KMS-11 (cell line): ENCODE data around the gene CASTOR1.

Source experiments
- H2AFZ ChIP-seq: fragments of 200-600 bp; sonication (generic); 2 replicates; pipeline ENCODE4 v1.6.1; 2016; ENCODE audit warnings: antibody characterized with exemption, mixed run types, low read depth
- H3K27ac ChIP-seq: fragments of 200-600 bp; sonication (generic); 2 replicates; pipeline ENCODE4 v1.6.1; 2016; ENCODE audit warnings: mild to moderate bottlenecking, mixed run types
- H3K27me3 ChIP-seq: fragments of 200-600 bp; sonication (generic); 2 replicates; pipeline ENCODE4 v1.6.1; 2017; ENCODE audit warnings: mild to moderate bottlenecking, low read depth, mixed run types, moderate library complexity; ENCODE audit not compliant: insufficient read depth
- H3K36me3 ChIP-seq: fragments of 200-600 bp; sonication (generic); 2 replicates; pipeline ENCODE4 v1.6.1; 2017; ENCODE audit warnings: mild to moderate bottlenecking, mixed run types; ENCODE audit not compliant: insufficient read depth
- H3K4me1 ChIP-seq: fragments of 200-600 bp; sonication (generic); 2 replicates; pipeline ENCODE4 v1.6.1; 2016; ENCODE audit warnings: mild to moderate bottlenecking, low read depth, mixed run types; ENCODE audit not compliant: poor library complexity, severe bottlenecking
- H3K4me2 ChIP-seq: fragments of 200-600 bp; sonication (generic); 2 replicates; pipeline ENCODE4 v1.7.0; 2016; ENCODE audit warnings: mild to moderate bottlenecking, mixed run types
- H3K4me3 ChIP-seq: fragments of 200-600 bp; sonication (generic); IDR thresholded peaks from 2 replicates; pipeline ENCODE4 v1.6.1; 2017; ENCODE audit warnings: low read depth, low read length, mixed read lengths; ENCODE audit not compliant: insufficient read depth
- H3K79me2 ChIP-seq: fragments of 200-600 bp; sonication (generic); 2 replicates; pipeline ENCODE4 v1.6.1; 2016; ENCODE audit warnings: low read depth, mixed run types; ENCODE audit not compliant: insufficient read depth
- H3K9ac ChIP-seq: fragments of 200-600 bp; sonication (generic); 2 replicates; pipeline ENCODE4 v1.6.1; 2016; ENCODE audit warnings: mild to moderate bottlenecking, mixed run types
- H4K20me1 ChIP-seq: fragments of 200-600 bp; sonication (generic); 2 replicates; pipeline ENCODE4 v1.6.1; 2016; ENCODE audit warnings: mild to moderate bottlenecking, mixed run types; ENCODE audit not compliant: insufficient read depth
- CTCF ChIP-seq: fragments of 200-600 bp; sonication (generic); conservative IDR thresholded peaks from 2 replicates; pipeline ENCODE4 v1.6.1; 2017; ENCODE audit warnings: low read depth, mild to moderate bottlenecking, antibody characterized with exemption, low read length, moderate library complexity, mixed read lengths

The CASTOR1 gene

GRCh38 chr22:30308518-30309230 is 19.4 kb upstream of the CASTOR1 start:
- no peaks in the 10 kb centered on the region for H3K36me3 ChIP-seq
- H3K4me3 ChIP-seq = no peak overlapping the region
- peaks cover 94% of the 10 kb centered on the region for H3K4me1 ChIP-seq
- peak overlapping the region; percentile 95 for H3K4me2 ChIP-seq
- peak overlapping the region; percentile 88 for H3K27ac ChIP-seq
- H3K9ac ChIP-seq = peak overlapping the region; percentile 26; the same call in 1 of the 2 replicates
- no peak for TF ChIP-seq CTCF
- peaks cover 37% of the 10 kb centered on the region; the same call in 1 of the 2 replicates for H3K79me2 ChIP-seq
- no peak overlapping the region for H2AFZ ChIP-seq
- no peaks in the 10 kb centered on the region for H4K20me1 ChIP-seq
- no peaks in the 10 kb centered on the region for H3K27me3 ChIP-seq

- peak overlapping the region; percentile 88 for H3K27ac ChIP-seq
These were observed 18.8 kb upstream of the CASTOR1 start for GRCh38 chr22:30308093-30308492.

GRCh38 chr22:30307041-30307574 is 17.8 kb upstream of the CASTOR1 start:
- no peaks in the 10 kb centered on the region for H3K36me3 ChIP-seq
- H2AFZ ChIP-seq = no peak overlapping the region
- H4K20me1 ChIP-seq = no peaks in the 10 kb centered on the region
- H3K4me3 ChIP-seq = no peak overlapping the region
- no peak for TF ChIP-seq CTCF
- H3K9ac ChIP-seq = peak overlapping the region; percentile 28; the same call in 1 of the 2 replicates
- peak overlapping the region; percentile 95 for H3K4me2 ChIP-seq
- H3K27ac ChIP-seq = peak overlapping the region; percentile 88
- peaks cover 87% of the 10 kb centered on the region for H3K4me1 ChIP-seq
- H3K27me3 ChIP-seq = no peaks in the 10 kb centered on the region
- peaks cover 25% of the 10 kb centered on the region; the same call in 1 of the 2 replicates for H3K79me2 ChIP-seq

More at GRCh38 chr22:30308093-30308492, 18.8 kb upstream of the CASTOR1 start:
- Histone ChIP-seq H4K20me1 (no peaks in the 10 kb centered on the region), H3K36me3 (no peaks in the 10 kb centered on the region), H2AFZ (no peak overlapping the region), H3K79me2 (peaks cover 35% of the 10 kb centered on the region; the same call in 1 of the 2 replicates), H3K9ac (peak overlapping the region; percentile 26; the same call in 1 of the 2 replicates), H3K4me2 (peak overlapping the region; percentile 95), H3K27me3 (no peaks in the 10 kb centered on the region), H3K4me1 (peaks cover 91% of the 10 kb centered on the region), H3K4me3 (no peak overlapping the region)
- no peak for TF ChIP-seq CTCF

GRCh38 chr22:30306627-30307011 is 17.3 kb upstream of the CASTOR1 start:
- Histone ChIP-seq H3K79me2 (peaks cover 20% of the 10 kb centered on the region; the same call in 1 of the 2 replicates), H3K4me1 (peaks cover 82% of the 10 kb centered on the region)

More at GRCh38 chr22:30306627-30307011, 17.3 kb upstream of the CASTOR1 start:
- Histone ChIP-seq H3K27ac (peak overlapping the region; percentile 88), H4K20me1 (no peaks in the 10 kb centered on the region), H3K36me3 (no peaks in the 10 kb centered on the region), H3K4me3 (no peak overlapping the region), H2AFZ (no peak overlapping the region), H3K27me3 (no peaks in the 10 kb centered on the region), H3K9ac (peak overlapping the region; percentile 28; the same call in 1 of the 2 replicates), H3K4me2 (peak overlapping the region; percentile 95)
- no peak for TF ChIP-seq CTCF
